Middle frontal gyrus (tissue), 1 donor: ENCODE results near the gene SPECC1.
"Not testable (repeated sequence)": the region's sequence is repeated elsewhere in the genome, so short reads cannot be mapped to it uniquely, and the experiment has no call there.

Experiments used
- DNase-seq: peaks from one replicate; pipeline ENCODE4 v3.0.0-alpha.2; 2015; ENCODE audit warnings: low spot score; ENCODE audit errors: extremely low spot score

Gene SPECC1

GRCh38 chr17:20171741-20172365 lies 162.7 kb downstream of the SPECC1 start:
- DNase-seq = no peak

- DNase-seq = no peak
These were observed 163.2 kb downstream of the SPECC1 start for GRCh38 chr17:20172376-20172775.

- no peak for DNase-seq
These were observed 163.9 kb downstream of the SPECC1 start for GRCh38 chr17:20173091-20173490.

- DNase-seq = no peak
These were observed 165.6 kb downstream of the SPECC1 start for GRCh38 chr17:20174588-20175265.

DNA sequence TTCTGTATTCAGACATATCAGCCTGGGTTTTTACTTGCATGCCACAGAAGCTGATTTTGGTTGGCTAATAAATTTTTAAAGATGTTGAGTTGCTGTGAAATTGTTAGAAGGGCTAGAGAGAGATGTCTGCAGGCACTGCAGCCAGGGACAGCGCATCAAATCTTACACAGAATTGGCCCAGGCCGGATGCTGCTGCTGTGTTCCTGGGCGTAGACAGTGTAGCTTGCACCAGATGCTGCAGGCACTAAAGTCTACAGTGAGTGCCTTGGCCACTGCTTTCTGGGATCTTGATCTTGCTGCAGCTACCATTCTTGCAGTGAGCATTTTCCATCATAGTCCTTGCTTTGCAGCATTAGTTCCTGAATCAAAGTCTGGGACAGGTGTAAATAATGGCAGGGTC lies 169.9 kb downstream of the SPECC1 start:
- DNase-seq = no peak

- no peak for DNase-seq
These were observed 171.5 kb downstream of the SPECC1 start for GRCh38 chr17:20180661-20181060.

- DNase-seq = no peak
These were observed 175.0 kb downstream of the SPECC1 start for GRCh38 chr17:20184181-20184580.

- no peak for DNase-seq
These were observed 175.9 kb downstream of the SPECC1 start for GRCh38 chr17:20184977-20185619.

DNA sequence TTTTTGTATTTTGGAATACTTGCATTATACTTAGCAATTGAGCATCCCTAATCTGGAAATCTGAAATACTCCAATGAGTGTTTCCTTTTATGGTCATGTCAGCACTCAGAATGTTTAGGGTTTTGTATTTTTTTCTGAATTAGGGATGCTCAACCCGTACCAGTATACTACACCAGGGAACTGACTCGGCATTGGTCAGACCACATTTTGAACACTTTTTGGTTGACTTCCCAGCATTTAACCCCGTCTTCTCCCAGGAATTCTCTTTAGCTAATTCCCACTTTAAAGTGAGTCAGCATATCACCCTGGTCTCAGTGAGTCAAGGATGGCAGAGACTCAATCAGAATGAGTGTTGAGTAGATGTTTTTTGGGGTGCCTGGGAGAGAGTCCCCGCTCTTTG lies 177.9 kb downstream of the SPECC1 start:
- DNase-seq = no peak

DNA sequence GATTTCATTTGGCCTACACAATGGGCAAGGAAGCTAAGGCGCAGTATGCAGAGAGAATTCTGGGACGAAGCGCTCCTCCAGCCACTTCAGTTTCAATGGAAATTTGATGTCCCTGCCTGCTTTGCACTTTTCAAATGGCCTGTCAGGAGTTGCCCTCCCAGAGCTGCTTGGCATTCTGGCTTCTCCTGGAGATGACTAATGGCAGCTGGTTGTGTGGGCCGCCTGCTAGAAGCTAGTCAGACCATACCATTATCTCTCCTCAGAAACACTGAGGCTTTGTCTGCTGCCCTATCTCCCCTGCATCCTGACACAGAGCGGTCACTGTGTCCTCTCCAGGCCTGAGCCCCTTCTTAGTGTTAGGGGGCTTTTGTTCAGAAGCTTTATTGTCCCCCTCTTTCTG lies 180.1 kb downstream of the SPECC1 start:
- peak; percentile 86 for DNase-seq

DNA sequence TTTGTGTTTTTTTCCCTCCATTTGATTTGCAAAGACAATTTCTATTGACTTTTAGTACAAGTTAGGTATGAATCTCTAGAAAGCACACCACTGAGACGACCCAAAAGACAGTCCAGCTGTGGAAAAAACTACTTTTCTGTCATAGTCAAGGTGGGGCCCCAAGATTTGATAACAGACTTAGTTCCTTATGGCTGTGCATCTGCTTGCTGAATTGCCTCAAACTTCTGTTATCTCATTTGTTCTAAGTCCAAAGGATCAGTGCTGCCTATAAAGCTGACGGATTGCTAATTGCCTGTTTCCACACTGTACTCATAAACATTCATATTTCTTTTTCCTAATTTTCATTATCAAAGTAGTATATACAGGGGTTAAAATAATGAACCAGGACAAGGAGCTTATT lies 180.8 kb downstream of the SPECC1 start:
- no peak for DNase-seq

DNA sequence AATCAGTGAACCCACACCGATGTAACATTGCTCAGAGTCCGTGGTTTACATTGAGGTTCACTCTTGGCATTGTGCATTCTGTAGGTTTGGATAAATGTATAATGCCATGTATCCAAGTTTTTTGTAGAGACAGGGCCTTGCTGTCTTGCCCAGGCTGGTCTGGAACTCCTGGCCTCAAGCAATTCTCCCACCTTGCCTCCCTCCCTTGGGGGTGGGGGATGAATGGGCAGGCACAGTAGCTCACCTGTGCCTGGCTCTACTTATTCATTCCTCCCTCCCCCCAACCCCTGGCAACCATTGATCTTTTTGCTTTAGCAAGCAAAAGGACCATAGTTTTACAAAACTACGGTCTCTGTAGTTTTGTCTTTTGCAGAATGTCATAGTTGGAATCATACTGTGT lies 181.4 kb downstream of the SPECC1 start:
- no peak for DNase-seq

- DNase-seq = no peak
These were observed 181.9 kb downstream of the SPECC1 start for GRCh38 chr17:20191056-20191455.

DNA sequence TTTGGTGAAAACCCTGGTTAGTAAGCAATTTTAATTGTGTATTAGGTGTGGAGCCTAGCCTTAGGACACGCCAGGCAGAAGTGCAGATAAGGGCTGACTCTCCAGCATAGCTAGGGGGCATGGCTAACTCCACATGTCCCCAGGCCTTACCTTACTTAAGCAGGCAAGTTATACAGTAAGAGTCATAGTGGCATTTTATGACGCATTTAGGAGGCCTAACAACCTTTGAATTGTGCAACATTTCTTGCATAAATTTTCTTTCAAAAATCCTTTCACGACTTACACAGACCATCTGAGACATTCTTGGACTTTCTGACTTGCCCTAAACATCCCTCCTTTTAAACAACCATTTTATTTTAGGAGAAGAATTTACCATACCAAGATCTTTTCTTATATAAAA lies 187.1 kb downstream of the SPECC1 start:
- DNase-seq = not testable (repeated sequence)

DNA sequence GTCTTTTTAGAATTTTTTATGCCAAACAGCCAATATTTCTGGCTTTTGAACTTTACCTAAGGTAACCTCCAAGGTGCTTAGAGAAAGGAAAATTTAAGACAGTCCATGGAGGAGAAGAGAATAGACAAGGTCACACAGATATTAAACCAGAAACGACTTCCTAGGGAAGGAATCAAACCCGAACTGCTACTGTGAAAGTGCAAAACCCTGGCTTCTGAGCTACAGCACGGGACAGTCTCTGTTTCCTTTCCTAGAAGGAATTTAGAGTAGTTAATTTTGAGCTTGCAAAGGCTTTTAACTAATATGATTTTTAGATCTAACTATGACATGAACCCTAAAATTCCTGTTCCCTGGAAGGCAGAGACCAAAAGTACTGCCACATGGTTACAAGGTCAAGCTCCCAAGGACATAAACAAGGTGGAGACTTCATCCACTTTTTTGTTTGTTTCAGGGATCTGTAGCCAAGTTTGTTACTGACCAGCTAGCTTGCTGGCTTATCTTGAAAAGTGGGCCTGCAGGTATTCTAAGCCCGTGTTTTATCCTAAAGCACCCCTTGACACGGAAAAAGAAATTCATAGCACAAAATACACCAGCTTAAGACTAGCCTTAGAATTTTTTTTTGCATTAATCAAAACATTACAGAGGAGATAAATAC lies 188.2 kb downstream of the SPECC1 start:
- DNase-seq = no peak

GRCh38 chr17:20200016-20200795 lies 191.0 kb downstream of the SPECC1 start:
- DNase-seq = no peak

DNA sequence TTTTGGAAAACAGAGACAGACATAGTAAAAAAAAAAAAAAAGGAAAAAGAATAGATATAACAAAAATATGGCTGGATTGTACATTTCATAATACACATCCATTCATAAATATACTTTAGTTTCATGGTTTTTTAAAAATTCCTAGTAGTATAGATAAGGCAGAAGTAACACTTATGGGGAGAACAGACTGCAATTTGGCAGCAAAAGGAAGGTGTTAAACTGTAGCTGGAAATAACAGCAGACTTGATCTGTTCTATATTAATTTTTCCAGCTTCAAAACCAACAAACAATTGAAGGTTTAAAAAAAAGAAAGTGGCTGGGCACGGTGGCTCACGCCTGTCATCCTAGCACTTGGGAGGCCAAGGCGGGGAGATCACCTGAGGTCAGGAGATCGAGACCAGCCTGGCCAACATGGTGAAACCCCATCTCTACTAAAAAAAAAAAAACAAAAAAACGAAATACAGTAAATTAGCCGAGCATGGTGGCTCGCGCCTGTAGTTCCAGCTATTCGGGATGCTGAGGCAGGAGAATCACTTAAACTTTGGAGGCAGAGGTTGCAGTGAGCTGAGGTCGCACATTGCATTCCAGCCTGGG lies 191.8 kb downstream of the SPECC1 start:
- DNase-seq = no peak

DNA sequence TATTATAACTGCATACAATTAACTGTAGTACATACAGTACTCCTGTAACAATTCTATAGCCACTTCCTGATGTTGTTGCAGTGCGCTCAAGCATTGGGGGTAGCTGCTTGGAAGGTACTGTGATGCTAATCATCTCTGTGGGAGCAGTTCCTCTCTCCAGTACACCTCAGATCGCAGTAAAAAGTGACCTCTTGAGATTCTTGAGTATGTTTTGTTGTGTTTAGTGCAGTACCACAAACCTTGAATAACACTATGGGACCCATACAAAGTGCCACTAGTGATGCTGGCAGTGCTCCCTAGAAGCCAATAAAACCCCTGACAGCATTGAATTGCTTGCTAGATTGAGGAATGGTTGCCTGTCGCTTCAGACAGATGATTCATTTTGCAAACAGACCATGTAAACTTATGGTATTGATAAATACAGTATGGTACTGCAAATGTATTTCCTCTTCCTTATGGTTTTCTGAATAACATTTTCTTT lies 193.0 kb downstream of the SPECC1 start:
- DNase-seq = no peak

DNA sequence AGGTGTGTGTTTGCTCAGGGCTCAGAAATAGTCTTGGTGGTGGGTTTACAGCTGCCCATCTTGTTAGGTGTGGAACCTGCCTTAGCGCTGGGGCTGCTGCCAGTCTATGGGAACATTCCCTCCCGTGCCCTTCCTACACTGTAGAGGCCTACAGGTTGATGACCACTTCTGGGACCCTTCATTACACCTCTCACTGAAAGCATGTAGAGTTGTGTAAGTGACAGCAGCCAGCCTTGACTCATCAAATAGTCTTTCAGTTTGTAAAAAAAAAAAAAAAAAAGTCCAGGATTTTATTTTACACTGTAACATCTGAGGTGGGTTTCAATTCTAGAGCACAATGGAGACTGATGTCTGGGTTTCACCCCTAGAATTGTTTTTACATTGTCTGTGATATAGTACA lies 193.9 kb downstream of the SPECC1 start:
- no peak for DNase-seq

GRCh38 chr17:20203761-20204263 lies 194.7 kb downstream of the SPECC1 start:
- no peak for DNase-seq

DNA sequence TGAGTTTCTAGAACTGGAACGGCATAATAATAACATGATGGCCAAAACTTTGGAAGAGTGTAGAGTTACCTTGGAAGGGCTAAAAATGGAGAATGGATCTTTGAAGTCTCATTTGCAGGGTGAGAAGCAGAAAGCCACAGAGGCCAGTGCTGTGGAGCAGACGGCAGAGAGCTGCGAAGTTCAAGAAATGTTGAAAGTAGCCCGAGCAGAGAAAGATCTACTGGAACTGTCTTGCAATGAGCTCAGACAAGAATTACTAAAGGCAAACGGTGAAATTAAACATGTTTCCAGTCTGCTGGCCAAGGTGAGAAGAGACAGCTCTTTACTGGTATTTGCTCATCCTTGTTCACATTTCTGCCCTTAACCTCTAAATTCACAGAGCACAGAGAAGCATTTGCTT lies 196.4 kb downstream of the SPECC1 start:
- no peak for DNase-seq
